Prostate gland (tissue), 2 donors: ENCODE data around the gene TSG101.

Experiments
- POLR2A ChIP-seq: fragments of 450-650 bp; IDR thresholded peaks from one replicate; pipeline ENCODE4 v1.6.1; 2016; ENCODE audit warnings: antibody characterized with exemption, mild to moderate bottlenecking
- POLR2AphosphoS5 ChIP-seq: sonication (generic); formaldehyde crosslinking; IDR thresholded peaks from one replicate; pipeline ENCODE4 v1.6.1; 2017; ENCODE audit warnings: antibody characterized with exemption
- TF ChIP-seq, protein P1 (sequence below), 4 experiments: fragments of 200-600 bp in 2 of 4; fragments of 450-650 bp in 2 of 4; sonication (generic) in 2 of 4; IDR thresholded peaks; 1 replicate in 3 of 4; 2 replicates in 1 of 4; pipeline ENCODE4 v1.5.1; 2016 to 2019; ENCODE audit warnings: antibody characterized with exemption in 4 of 4, mild to moderate bottlenecking in 2 of 4, moderate library complexity in 2 of 4

DNA sequence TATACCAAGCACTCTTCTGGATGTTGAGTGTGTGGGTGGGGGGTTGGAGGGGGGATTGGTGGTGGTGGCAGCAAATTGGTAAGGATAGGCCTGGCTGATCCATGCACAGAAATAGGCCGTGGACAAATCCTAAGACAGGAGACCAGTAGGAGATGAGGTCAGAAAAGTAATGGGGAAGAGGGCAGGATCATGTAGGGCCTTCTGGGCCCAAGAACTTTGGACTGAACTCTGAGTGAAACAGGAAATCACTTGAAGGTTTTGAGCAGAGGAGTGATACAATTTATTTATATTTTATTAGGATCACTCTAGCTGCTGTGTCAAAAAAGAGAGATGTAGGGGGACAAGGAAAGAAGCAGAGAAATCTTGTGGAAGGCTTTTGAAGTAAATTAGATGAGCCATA is 28.7 kb downstream of the TSG101 start:
- TF ChIP-seq POLR2A (no peak), POLR2AphosphoS5 (no peak)
- TF ChIP-seq, protein P1, sequence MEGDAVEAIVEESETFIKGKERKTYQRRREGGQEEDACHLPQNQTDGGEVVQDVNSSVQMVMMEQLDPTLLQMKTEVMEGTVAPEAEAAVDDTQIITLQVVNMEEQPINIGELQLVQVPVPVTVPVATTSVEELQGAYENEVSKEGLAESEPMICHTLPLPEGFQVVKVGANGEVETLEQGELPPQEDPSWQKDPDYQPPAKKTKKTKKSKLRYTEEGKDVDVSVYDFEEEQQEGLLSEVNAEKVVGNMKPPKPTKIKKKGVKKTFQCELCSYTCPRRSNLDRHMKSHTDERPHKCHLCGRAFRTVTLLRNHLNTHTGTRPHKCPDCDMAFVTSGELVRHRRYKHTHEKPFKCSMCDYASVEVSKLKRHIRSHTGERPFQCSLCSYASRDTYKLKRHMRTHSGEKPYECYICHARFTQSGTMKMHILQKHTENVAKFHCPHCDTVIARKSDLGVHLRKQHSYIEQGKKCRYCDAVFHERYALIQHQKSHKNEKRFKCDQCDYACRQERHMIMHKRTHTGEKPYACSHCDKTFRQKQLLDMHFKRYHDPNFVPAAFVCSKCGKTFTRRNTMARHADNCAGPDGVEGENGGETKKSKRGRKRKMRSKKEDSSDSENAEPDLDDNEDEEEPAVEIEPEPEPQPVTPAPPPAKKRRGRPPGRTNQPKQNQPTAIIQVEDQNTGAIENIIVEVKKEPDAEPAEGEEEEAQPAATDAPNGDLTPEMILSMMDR (IDR thresholded peaks at IDR 0.05), result no peak
